ENCODE measurements around the gene BCL7C.

BCL7C gene

DNA sequence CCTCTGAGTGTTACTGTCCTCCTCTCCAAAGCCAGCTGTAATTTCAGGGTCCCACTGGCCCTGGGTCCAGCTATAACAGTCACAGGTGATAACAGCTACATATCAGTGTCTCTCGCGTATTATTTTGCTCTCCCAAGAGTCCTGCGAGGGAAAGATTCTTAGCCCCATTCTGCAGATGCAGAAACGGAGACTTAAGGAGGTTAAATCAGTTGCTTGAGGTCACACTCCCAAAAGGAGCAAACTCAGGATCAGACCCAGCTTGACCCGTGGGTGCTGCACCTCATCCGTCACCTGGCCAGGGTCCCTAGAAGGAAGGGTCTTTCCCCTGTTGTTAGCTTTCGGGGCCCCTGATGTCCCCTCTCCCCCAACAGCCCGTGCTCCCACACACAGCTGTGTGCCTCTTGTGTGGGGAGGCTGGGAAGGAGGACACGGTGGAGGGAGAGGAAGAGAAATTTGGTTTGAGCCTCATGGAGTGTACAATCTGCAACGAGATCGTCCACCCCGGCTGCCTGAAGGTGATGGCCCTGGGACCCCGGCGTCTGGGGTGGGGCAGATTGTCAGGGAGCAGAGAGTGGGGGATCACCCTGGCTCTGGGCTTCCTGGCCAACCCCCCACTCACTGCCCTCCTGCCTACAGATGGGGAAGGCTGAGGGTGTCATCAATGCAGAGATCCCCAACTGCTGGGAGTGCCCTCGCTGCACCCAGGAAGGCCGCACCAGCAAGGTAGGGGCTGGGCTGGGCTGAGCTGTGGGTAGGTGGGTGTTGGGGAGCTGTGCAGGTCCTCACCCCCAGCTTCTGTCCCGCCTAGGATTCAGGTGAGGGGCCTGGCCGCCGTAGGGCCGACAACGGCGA is 33.3 kb upstream of the BCL7C start:
- Histone ChIP-seq H3K9ac (ENCODE audit: low read length) (no peak overlapping the region), H3K4me3 (ENCODE audit: low read length) (no peak overlapping the region), H3K27ac (ENCODE audit: low read depth, low read length) (no peak overlapping the region), H3K36me3 (ENCODE audit: control insufficient read depth, insufficient read depth, low read length) (peaks cover 10% of the 10 kb centered on the region), H3K27me3 (ENCODE audit: control insufficient read depth, insufficient read depth, low read length) (no peaks in the 10 kb centered on the region), H3K4me1 (ENCODE audit: control insufficient read depth, insufficient read depth, low read length) (peaks cover 5% of the 10 kb centered on the region)

DNA sequence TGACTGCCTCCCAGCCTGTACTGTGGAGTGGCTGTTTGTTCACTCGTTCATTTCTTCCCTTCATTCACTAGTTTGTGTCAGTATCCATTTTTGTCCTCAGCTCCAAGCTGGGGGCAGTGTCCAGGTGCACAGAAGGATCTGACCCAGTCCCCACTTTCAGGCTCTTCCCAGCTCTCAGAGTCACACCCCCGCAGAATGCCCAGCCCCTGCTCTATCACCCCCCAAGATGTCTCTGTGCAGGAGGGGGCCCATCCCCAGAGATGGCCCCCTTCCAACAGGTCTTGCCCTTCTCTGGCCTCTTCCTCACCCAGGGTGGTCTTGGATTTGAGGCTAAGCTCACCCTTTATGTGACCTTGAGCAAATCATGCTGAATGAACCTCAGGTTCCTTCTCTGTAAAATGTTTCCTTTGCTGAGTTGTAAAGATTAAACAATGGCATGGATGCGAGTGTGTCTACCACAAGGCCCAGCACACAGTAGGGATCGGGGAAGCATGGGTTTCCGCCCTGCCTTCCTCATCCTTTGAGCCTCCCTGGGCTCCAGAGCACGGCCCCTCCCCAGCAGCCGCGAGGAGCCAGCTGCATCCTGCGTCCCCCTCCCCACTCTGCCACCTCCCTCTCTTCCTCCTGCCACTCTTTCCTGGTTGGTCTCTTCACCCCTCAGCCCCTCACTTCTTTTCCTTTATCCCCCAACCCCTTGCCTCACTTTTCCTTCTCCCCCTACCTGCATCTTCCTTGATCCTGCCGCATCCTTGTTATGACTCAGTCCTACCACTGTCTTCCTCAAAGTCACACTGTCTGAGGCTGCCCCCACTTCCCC is 32.3 kb upstream of the BCL7C start:
- H3K27me3 ChIP-seq (ENCODE audit: control insufficient read depth, insufficient read depth, low read length) = no peaks in the 10 kb centered on the region
- H3K27ac ChIP-seq (ENCODE audit: low read depth, low read length) = no peak overlapping the region
- H3K36me3 ChIP-seq (ENCODE audit: control insufficient read depth, insufficient read depth, low read length) = peaks cover 7% of the 10 kb centered on the region
- no peak overlapping the region for H3K4me3 ChIP-seq (ENCODE audit: low read length)
- peaks cover 5% of the 10 kb centered on the region for H3K4me1 ChIP-seq (ENCODE audit: control insufficient read depth, insufficient read depth, low read length)
- H3K9ac ChIP-seq (ENCODE audit: low read length) = no peak overlapping the region

DNA sequence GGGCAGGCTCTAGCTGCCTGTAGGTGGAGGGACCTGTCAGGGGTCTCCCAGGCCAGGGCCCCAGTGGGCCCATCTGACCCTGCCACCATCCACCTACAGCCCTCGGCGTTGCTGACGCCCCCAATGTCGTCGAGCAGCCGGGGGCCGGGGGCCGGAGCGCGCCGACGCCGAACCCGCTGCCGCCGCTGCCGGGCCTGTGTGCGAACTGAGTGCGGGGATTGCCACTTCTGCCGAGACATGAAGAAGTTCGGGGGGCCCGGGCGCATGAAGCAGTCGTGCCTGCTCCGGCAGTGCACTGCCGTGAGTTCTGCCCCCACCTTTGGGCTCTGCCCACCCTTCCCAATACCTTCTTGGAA is 31.7 kb upstream of the BCL7C start:
- H3K4me3 ChIP-seq (ENCODE audit: low read length) = no peak overlapping the region
- H3K4me1 ChIP-seq (ENCODE audit: control insufficient read depth, insufficient read depth, low read length) = peaks cover 5% of the 10 kb centered on the region
- peaks cover under 1% of the 10 kb centered on the region for H3K36me3 ChIP-seq (ENCODE audit: control insufficient read depth, insufficient read depth, low read length)
- no peak overlapping the region for H3K9ac ChIP-seq (ENCODE audit: low read length)
- no peaks in the 10 kb centered on the region for H3K27me3 ChIP-seq (ENCODE audit: control insufficient read depth, insufficient read depth, low read length)
- no peak overlapping the region for H3K27ac ChIP-seq (ENCODE audit: low read depth, low read length)

DNA sequence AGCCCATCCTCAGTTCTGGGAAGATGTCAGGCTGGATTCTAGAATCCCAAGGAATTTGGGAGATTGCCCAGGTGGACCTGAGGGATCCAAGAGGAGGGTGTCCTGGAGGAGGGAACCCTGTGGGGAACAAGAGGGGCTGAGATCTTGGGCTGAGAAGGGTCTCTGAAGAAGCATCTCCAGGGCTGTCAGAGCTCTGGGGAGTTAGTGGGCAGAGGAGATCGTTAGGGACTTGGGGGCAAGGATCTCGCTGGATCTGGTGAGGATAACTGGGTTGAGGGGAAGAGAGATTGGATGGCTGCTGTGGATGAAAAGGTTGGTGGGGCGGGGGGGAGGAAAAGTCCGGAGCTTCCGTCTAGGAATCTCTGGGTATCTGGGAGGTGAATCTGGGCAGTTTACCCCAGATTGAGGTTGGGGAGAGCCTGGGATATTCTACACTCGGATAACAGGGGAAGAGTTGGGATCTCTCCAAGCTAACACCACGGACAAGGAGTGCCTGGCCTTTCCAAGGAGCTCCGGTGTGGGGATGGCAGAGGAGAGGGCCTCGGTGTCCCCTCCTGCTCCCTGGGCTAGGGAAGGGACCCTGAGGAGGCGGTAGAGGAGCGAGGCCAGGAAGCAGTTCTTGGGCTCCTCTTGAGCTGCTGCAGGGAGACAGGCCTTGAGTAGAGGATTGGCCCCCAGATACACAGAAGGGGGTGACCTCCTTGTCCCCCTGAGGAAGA is 31.2 kb upstream of the BCL7C start:
- H3K4me3 ChIP-seq (ENCODE audit: low read length) = peak overlapping the region; percentile 60
- no peaks in the 10 kb centered on the region for H3K27me3 ChIP-seq (ENCODE audit: control insufficient read depth, insufficient read depth, low read length)
- no peaks in the 10 kb centered on the region for H3K36me3 ChIP-seq (ENCODE audit: control insufficient read depth, insufficient read depth, low read length)

DNA sequence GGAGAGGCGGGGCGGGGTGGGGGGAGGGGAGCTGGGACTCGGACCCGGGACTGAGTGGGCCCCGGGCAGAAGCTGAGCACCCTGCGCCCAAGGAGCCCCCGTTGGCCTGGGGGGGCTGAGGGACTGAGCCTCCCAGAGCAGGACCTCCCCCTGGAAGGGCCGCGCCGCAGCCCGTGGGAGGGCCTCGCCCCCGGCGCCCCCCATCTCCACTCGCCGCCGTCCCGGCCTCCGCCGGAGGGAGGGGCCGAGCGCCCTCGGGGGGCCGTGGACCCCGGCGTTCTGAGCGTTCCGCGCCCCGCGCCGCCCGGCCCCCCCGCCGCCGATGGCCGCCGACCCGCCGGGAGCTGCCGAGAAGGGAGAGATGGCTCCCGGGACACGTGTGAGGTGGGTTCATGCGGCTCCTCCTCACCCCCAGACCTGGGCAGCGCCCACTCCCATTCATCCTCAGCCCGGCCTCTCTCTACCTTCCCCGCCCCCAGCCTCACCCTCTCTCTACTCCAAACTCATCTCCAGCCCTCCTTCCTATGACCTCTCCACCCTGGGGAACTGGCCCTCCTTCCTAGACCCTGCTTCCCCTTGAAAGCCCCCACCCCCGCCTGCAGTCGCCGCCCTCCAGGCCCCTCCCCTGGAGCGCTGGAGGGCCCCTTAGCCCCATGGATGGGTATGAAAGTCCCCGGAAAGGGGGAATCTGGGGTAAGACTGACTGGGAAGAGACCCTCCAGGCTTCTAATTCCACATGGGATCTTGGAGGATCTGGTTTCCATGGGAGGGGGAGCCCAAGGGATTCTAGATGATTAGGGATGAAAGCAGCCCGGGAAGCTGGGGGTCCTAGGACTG is 30.4 kb upstream of the BCL7C start:
- H3K4me1 ChIP-seq (ENCODE audit: control insufficient read depth, insufficient read depth, low read length) = peaks cover 5% of the 10 kb centered on the region
- no peaks in the 10 kb centered on the region for H3K27me3 ChIP-seq (ENCODE audit: control insufficient read depth, insufficient read depth, low read length)
- H3K27ac ChIP-seq (ENCODE audit: low read depth, low read length) = peak overlapping the region; percentile 72
- no peak overlapping the region for H3K9ac ChIP-seq (ENCODE audit: low read length)
- peak overlapping the region; percentile 60 for H3K4me3 ChIP-seq (ENCODE audit: low read length)
- no peaks in the 10 kb centered on the region for H3K36me3 ChIP-seq (ENCODE audit: control insufficient read depth, insufficient read depth, low read length)

More for the DNA sequence above, 31.2 kb upstream of the BCL7C start:
- Histone ChIP-seq H3K4me1 (ENCODE audit: control insufficient read depth, insufficient read depth, low read length) (peaks cover 5% of the 10 kb centered on the region), H3K9ac (ENCODE audit: low read length) (no peak overlapping the region), H3K27ac (ENCODE audit: low read depth, low read length) (no peak overlapping the region)

DNA sequence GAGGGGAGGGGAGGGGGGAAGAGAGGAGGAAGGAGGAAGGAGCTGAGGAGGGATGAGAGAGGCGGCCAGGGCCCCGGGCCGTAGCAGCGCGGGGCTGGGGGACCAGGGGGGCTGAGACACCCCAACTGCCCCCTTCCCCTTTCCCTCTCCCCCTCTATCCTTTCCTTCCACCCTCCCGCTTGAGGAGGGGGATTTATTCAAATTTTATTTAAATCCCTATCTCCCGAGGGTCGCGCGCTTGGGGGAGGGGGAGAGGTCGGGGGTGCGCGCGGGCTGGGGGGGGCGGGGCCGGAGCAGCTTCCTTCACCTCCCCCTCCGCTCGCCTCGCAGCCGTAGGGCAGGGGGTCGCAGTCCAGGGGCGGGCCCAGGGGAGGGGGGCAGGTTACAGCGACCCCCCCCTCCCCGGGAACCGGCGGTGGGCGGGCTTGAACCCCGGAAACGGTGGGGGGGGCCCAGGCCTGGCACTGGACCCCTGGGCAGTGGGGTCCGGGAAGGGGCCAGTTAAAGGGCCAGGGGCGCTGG is 29.7 kb upstream of the BCL7C start, which contains the start of gene FBXL19:
TSS of gene FBXL19 (plus strand) at position 19 of the 522 bp plus-strand sequence. CDS start 2,183 bp downstream, outside the sequence.
- peaks cover 5% of the 10 kb centered on the region for H3K4me1 ChIP-seq (ENCODE audit: control insufficient read depth, insufficient read depth, low read length)
- H3K27ac ChIP-seq (ENCODE audit: low read depth, low read length) = peak within 1 kb of the TSS; percentile 100
- H3K9ac ChIP-seq (ENCODE audit: low read length) = peak within 1 kb of the TSS; percentile 75
- peak within 1 kb of the TSS; percentile 97 for H3K4me3 ChIP-seq (ENCODE audit: low read length)
- no peaks in the 10 kb centered on the region for H3K27me3 ChIP-seq (ENCODE audit: control insufficient read depth, insufficient read depth, low read length)
- no peaks in the 10 kb centered on the region for H3K36me3 ChIP-seq (ENCODE audit: control insufficient read depth, insufficient read depth, low read length)

DNA sequence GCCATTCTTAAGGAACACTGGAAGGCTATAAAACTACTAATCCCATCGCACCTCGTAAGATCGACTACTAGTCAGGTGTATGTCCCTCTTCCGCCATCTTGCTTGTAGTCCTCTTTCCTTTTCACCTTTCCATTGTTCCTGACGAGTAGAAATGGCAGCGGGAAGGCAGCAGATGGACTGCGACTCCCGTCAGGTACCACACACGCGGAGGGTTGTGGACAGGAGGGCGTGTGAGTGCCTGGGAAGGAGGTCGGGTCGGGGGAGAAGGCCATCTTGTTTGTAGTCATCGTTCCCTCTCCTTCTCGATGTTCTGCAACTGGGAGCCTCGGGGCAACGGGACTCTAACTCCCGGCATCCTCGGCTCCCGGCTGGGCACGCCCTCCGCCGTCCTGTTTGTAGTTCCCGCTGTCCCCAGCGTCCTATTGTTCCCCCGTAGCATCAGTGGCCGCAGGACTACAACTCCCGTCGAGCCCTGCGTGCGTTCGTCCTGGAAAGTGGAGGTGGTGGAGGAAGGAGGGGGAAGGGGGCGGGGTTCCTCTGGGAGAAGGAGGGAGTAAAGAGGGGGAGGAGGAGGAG is 29.2 kb upstream of the BCL7C start:
- peak overlapping the region; percentile 62 for H3K9ac ChIP-seq (ENCODE audit: low read length)
- peak overlapping the region; percentile 97 for H3K4me3 ChIP-seq (ENCODE audit: low read length)
- H3K27ac ChIP-seq (ENCODE audit: low read depth, low read length) = peak overlapping the region; percentile 100
- H3K4me1 ChIP-seq (ENCODE audit: control insufficient read depth, insufficient read depth, low read length) = peaks cover 5% of the 10 kb centered on the region
- H3K27me3 ChIP-seq (ENCODE audit: control insufficient read depth, insufficient read depth, low read length) = no peaks in the 10 kb centered on the region
- H3K36me3 ChIP-seq (ENCODE audit: control insufficient read depth, insufficient read depth, low read length) = no peaks in the 10 kb centered on the region

DNA sequence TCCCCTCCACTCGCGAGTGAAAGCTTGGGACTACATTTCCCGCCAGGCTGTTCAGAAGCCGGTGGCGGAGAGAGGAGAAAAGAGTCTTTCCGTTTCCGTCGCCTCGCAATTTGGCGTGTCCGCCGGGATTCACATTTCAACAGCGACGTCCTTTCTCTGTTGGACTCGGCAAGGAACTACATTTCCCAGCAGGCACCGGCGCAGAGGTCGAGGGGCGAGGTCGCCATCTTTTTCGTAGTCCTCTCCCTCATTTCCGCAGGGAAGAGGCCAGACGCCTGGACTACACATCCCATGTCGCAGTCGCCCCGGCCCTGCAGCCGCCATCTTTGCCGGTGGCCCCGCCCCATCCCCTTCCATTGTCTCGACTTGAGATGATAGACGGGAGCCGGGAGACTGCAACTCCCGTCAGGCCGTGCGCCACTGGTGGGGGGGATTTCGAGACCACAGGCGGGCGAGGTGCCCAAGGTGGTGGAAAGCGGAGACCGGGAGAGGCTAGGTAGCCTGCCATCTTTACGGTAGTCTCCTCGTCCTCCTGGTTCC is 28.6 kb upstream of the BCL7C start:
- Histone ChIP-seq H3K36me3 (ENCODE audit: control insufficient read depth, insufficient read depth, low read length) (no peaks in the 10 kb centered on the region), H3K9ac (ENCODE audit: low read length) (peak overlapping the region; percentile 75), H3K4me3 (ENCODE audit: low read length) (peak overlapping the region; percentile 97), H3K27me3 (ENCODE audit: control insufficient read depth, insufficient read depth, low read length) (no peaks in the 10 kb centered on the region), H3K4me1 (ENCODE audit: control insufficient read depth, insufficient read depth, low read length) (peaks cover 5% of the 10 kb centered on the region), H3K27ac (ENCODE audit: low read depth, low read length) (peak overlapping the region; percentile 100)

DNA sequence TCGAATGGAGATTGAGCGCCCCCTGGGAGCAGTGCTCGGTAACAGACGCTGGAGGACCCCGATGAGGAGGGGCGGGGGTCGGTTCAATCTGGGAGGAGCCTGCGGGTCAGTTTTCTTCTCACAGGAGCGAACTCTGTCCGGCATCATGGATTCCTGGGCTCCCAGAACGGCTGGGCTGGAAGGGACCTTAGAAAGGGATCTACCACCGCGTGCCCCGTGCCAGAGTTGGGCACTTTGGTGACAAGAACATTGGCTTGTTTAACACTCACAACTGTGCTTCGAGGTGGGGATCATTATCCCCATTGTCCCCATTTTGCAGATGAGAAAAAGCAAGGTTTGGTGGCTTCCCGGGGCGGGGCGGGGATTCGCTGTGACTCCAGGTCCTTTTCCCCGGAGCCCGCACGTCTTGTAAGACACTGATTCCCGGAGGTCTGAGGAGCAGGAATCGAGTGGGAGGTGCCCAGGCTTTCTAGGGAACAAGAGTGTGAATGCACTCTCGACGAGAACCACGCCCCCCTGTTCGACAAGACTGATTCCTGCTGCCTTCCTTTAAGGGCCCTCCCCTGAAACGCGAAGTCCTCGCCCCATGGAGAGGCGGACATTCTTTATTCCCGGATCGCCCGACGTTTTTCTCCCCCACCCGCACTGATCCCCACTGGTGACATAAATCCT is 28.0 kb upstream of the BCL7C start:
- peaks cover 5% of the 10 kb centered on the region for H3K4me1 ChIP-seq (ENCODE audit: control insufficient read depth, insufficient read depth, low read length)
- peak overlapping the region; percentile 75 for H3K9ac ChIP-seq (ENCODE audit: low read length)
- peak overlapping the region; percentile 100 for H3K27ac ChIP-seq (ENCODE audit: low read depth, low read length)
- no peaks in the 10 kb centered on the region for H3K36me3 ChIP-seq (ENCODE audit: control insufficient read depth, insufficient read depth, low read length)
- no peaks in the 10 kb centered on the region for H3K27me3 ChIP-seq (ENCODE audit: control insufficient read depth, insufficient read depth, low read length)
- peak overlapping the region; percentile 89 for H3K4me3 ChIP-seq (ENCODE audit: low read length)

DNA sequence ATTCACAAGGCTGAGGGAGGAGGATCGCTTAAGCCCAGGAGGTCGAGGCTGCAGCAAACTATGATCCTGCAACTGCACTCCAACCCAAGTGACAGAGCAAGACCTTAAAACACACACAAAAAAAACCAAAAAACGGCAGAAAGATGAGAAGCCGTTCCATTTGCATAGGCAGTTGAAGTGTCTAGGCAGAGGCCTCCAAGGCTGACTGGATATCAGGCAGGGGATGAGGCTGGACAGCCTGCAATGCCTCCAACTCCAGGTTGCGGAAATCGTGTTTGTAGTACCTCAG is 27.5 kb upstream of the BCL7C start:
- Histone ChIP-seq H3K9ac (ENCODE audit: low read length) (no peak overlapping the region), H3K27ac (ENCODE audit: low read depth, low read length) (peak overlapping the region; percentile 100), H3K36me3 (ENCODE audit: control insufficient read depth, insufficient read depth, low read length) (no peaks in the 10 kb centered on the region), H3K27me3 (ENCODE audit: control insufficient read depth, insufficient read depth, low read length) (no peaks in the 10 kb centered on the region), H3K4me1 (ENCODE audit: control insufficient read depth, insufficient read depth, low read length) (peaks cover 5% of the 10 kb centered on the region), H3K4me3 (ENCODE audit: low read length) (peak overlapping the region; percentile 89)

DNA sequence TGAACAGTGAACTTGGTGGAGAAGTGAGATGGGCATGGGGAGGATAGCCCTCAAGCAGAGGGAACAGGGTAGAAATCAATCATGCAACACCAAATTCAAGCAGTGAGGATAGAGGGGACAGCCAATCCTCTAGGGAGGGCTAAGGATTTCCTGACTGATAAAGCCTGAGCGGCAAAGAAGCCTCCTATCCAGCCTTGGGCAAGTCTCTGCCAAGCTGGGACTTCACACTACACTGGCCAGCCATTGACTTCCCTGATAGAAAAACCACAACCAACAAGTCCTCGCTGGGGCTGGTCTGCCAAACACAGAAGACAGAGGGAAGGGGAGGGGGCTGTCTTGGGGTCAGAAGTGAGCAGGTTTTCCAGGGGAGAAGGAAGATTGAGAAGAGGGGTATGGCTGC is 27.0 kb upstream of the BCL7C start:
- Histone ChIP-seq H3K4me3 (ENCODE audit: low read length) (no peak overlapping the region), H3K9ac (ENCODE audit: low read length) (no peak overlapping the region), H3K4me1 (ENCODE audit: control insufficient read depth, insufficient read depth, low read length) (peaks cover 5% of the 10 kb centered on the region), H3K27me3 (ENCODE audit: control insufficient read depth, insufficient read depth, low read length) (no peaks in the 10 kb centered on the region), H3K36me3 (ENCODE audit: control insufficient read depth, insufficient read depth, low read length) (no peaks in the 10 kb centered on the region), H3K27ac (ENCODE audit: low read depth, low read length) (peak overlapping the region; percentile 100)

Measured in rectal smooth muscle tissue (tissue), 1 donor.